SH-SY5Y (cell line): Measurements from ENCODE around the gene GAK.

Source experiments
- GATA2 ChIP-seq: IDR thresholded peaks from 2 replicates; pipeline ENCODE4 v1.6.1; 2011; ENCODE audit warnings: mild to moderate bottlenecking, low read depth, low read length
- GATA3 ChIP-seq: IDR thresholded peaks from 2 replicates; pipeline ENCODE4 v1.6.1; 2011; ENCODE audit warnings: low read depth, mild to moderate bottlenecking, low read length, moderate library complexity

DNA sequence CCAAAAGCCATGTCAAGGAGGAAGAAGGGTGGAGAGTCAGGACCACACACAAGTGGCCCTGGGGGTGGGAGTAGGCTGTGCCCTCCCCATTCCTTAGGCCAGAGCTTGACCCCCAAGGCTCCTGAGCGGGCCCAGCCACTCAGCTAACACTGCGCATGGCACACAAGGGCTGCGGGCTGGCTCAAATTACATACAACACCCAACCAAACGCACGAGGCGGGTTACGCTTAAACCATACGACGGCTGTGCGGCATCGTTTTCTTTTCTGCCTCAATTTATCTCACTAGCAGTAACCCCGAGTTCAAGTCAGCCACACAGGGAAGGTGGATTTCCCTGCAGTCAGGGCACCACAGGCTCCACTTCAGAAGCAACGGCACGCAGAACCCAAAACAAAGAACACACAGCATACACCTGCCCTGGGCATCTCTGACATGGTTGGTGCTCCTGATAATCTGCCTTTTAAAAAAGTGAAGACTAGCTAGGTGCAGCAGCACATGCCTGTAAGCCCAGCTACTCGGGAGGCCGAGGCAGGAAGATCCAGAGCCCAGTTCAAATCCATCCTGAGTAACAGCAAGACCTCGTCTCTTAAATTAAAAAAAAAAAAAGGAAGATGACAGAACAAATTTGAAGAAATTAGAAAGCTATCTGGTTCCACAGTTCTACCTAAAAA is 2.9 kb downstream of the GAK start:
- TF ChIP-seq GATA3, result no peak
- no peak for TF ChIP-seq GATA2
